Gastrocnemius medialis (tissue), 4 donors: ENCODE results near the gene SYT17. TPM values are rescaled to one million over a fixed set of nuclear protein-coding genes. Genes with fewer than 3 reads are reported as not detected.

Experiments
- ATAC-seq, 2 donors: fragments of 150-250 bp; one replicate each; pipeline ENCODE4 v1.9.1; 2016
- DNase-seq, 2 donors: peaks; one replicate each; pipeline ENCODE4 v3.0.0-alpha.2; 2019
- H3K27ac ChIP-seq, 4 donors: fragments of 200-600 bp; sonication (generic); 1 replicate in 1 of 4; 2 replicates in 3 of 4; pipeline ENCODE4 v1.5.1; 2016 to 2018; ENCODE audit warnings: mild to moderate bottlenecking in 2 of 4, moderate library complexity in 1 of 4
- H3K27me3 ChIP-seq, 3 donors: fragments of 200-600 bp; sonication (generic) in 2 of 3; 1 replicate in 1 of 3; 2 replicates in 2 of 3; pipeline versions ENCODE4 v1.5.1 to v1.6.0; 2016 to 2019; ENCODE audit warnings: mild to moderate bottlenecking in 1 of 3, moderate library complexity in 1 of 3
- H3K36me3 ChIP-seq, 2 donors: fragments of 200-600 bp; sonication (generic) in 1 of 2; one replicate each; pipeline ENCODE4 v1.5.1; 2017 to 2018
- H3K4me1 ChIP-seq, 2 donors: fragments of 200-600 bp; sonication (generic) in 1 of 2; one replicate each; pipeline ENCODE4 v1.5.1; 2016 to 2017; ENCODE audit warnings: mild to moderate bottlenecking in 2 of 2
- H3K4me3 ChIP-seq, 4 donors: fragments of 200-600 bp; sonication (generic) in 3 of 4; 1 replicate in 1 of 4; 2 replicates in 3 of 4; pipeline ENCODE4 v1.5.1; 2016 to 2019; ENCODE audit warnings: mild to moderate bottlenecking in 2 of 4
- H3K9me3 ChIP-seq, 3 donors: fragments of 200-600 bp; sonication (generic) in 2 of 3; 1 replicate in 1 of 3; 2 replicates in 2 of 3; pipeline ENCODE4 v1.5.1; 2016 to 2019
- CTCF ChIP-seq, 5 experiments: fragments of 450-650 bp in 3 of 5; fragments of 200-600 bp in 2 of 5; sonication (generic) in 2 of 5; IDR thresholded peaks in 4 of 5; conservative IDR thresholded peaks in 1 of 5; 1 replicate in 4 of 5; 2 replicates in 1 of 5; pipeline ENCODE4 v1.5.1; 2016 to 2019; ENCODE audit warnings: antibody characterized with exemption in 5 of 5, mild to moderate bottlenecking in 3 of 5, moderate library complexity in 3 of 5
- POLR2A ChIP-seq, 2 donors: fragments of 450-650 bp; IDR thresholded peaks; one replicate each; pipeline ENCODE4 v1.6.1; 2017; ENCODE audit warnings: antibody characterized with exemption in 2 of 2, mild to moderate bottlenecking in 2 of 2, moderate library complexity in 2 of 2
- in situ Hi-C, 4 donors: fragments of 200-750 bp; cut with MboI; loops; one replicate each; pipeline versions ENCODE4 v1.15.0 to v1.8.0; 2017; ENCODE audit warnings: low sequenced_read_pairs in 4 of 4
- intact Hi-C: fragments of 100-400 bp; cut with DNase I; formaldehyde crosslinking; loops from one replicate; pipeline ENCODE4 v1.15.1; 2023; ENCODE audit warnings: low total_unique reads
- total RNA-seq, 4 donors: library from RNA; depleted of rRNA; stranded (reverse); fragments of >200 nt; gene quantifications; one replicate each; pipeline versions ENCODE4 v1.1.0 to v1.2.3, GENCODE V29; 2016

The SYT17 gene
- total RNA-seq, 4 donors from 2014 or later = 0.10 to 0.87 (median 0.18) TPM

- in situ Hi-C loops = no loop called here
- Histone ChIP-seq H3K36me3 (no peaks in the 10 kb centered on the region), H3K4me3 (no peak overlapping the region), H3K27me3 (peaks cover 0 to 3% (median 0%) of the 10 kb centered on the region in 3 donors), H3K27ac (no peak overlapping the region), H3K9me3 (no peaks in the 10 kb centered on the region), H3K4me1 (peaks cover 22 to 35% of the 10 kb centered on the region in 2 donors)
- no peak for ATAC-seq
- TF ChIP-seq POLR2A (IDR thresholded peaks at IDR 0.05) = no peak
- no peak for TF ChIP-seq CTCF (IDR thresholded peaks at IDR 0.05 in 4 of 5, conservative IDR thresholded peaks at IDR 0.05 in 1 of 5)
- DNase-seq = no peak
- intact Hi-C loops = loop anchor here (5.0 kb wide), 1 partner anchor 43 kb away; no protein-coding TSS in a partner anchor
Measured at GRCh38 chr16:19140396-19140795, 27.6 kb upstream of the SYT17 start.

GRCh38 chr16:19142939-19143598 is 25.0 kb upstream of the SYT17 start:
- Histone ChIP-seq H3K27me3 (peaks cover 0 to 3% (median 0%) of the 10 kb centered on the region in 3 donors), H3K4me1 (peaks cover 6 to 17% of the 10 kb centered on the region in 2 donors), H3K9me3 (no peaks in the 10 kb centered on the region), H3K27ac (no peak overlapping the region), H3K36me3 (no peaks in the 10 kb centered on the region), H3K4me3 (no peak overlapping the region)
- no peak for ATAC-seq
- TF ChIP-seq POLR2A (IDR thresholded peaks at IDR 0.05) (no peak), CTCF (IDR thresholded peaks at IDR 0.05 in 4 of 5, conservative IDR thresholded peaks at IDR 0.05 in 1 of 5) (no peak)
- intact Hi-C loops (loop anchor here (5.0 kb wide), 1 partner anchor 46 kb away; no protein-coding TSS in a partner anchor), in situ Hi-C loops (no loop called here)
- no peak for DNase-seq

- Histone ChIP-seq H3K9me3 (no peaks in the 10 kb centered on the region), H3K4me1 (peaks cover 6 to 17% of the 10 kb centered on the region in 2 donors), H3K27me3 (peaks cover 0 to 3% (median 0%) of the 10 kb centered on the region in 3 donors), H3K4me3 (no peak overlapping the region), H3K27ac (no peak overlapping the region), H3K36me3 (no peaks in the 10 kb centered on the region)
- TF ChIP-seq POLR2A (IDR thresholded peaks at IDR 0.05) (no peak), CTCF (IDR thresholded peaks at IDR 0.05 in 4 of 5, conservative IDR thresholded peaks at IDR 0.05 in 1 of 5) (no peak)
- ATAC-seq (no peak), DNase-seq (no peak)
- intact Hi-C loops = loop anchor here (5.0 kb wide), 1 partner anchor 46 kb away; no protein-coding TSS in a partner anchor
- in situ Hi-C loops = no loop called here
Measured at GRCh38 chr16:19143599-19143956, 24.5 kb upstream of the SYT17 start.

- DNase-seq (no peak), ATAC-seq (no peak)
- peaks cover 0 to 7% of the 10 kb centered on the region in 2 donors for H3K4me1 ChIP-seq
- in situ Hi-C loops (no loop called here), intact Hi-C loops (no loop called here)
- H3K4me3 ChIP-seq = no peak overlapping the region
- peaks cover 0 to 3% (median 0%) of the 10 kb centered on the region in 3 donors for H3K27me3 ChIP-seq
- no peak overlapping the region for H3K27ac ChIP-seq
- TF ChIP-seq CTCF (IDR thresholded peaks at IDR 0.05 in 4 of 5, conservative IDR thresholded peaks at IDR 0.05 in 1 of 5) = no peak
- no peak for TF ChIP-seq POLR2A (IDR thresholded peaks at IDR 0.05)
- H3K9me3 ChIP-seq = no peaks in the 10 kb centered on the region
- H3K36me3 ChIP-seq = no peaks in the 10 kb centered on the region
Measured at GRCh38 chr16:19145010-19145409, 23.0 kb upstream of the SYT17 start.
